ENCODE measurements around the gene EML1.

The EML1 gene

GRCh38 chr14:99876406-99876805, 83.2 kb downstream of the EML1 start:
- Histone ChIP-seq H3K4me3 (ENCODE audit: low read length) (no peak overlapping the region), H3K4me1 (ENCODE audit: insufficient read depth, low read length) (peaks cover 53% of the 10 kb centered on the region), H3K27ac (ENCODE audit: low read depth, low read length) (no peak overlapping the region), H3K9ac (ENCODE audit: low read depth, low read length) (no peak overlapping the region), H3K36me3 (ENCODE audit: insufficient read depth, low read length) (peaks cover 6% of the 10 kb centered on the region; the same call in 1 of the 2 replicates), H3K9me3 (ENCODE audit: insufficient read depth, low read depth, low read length) (no peaks in the 10 kb centered on the region), H3K27me3 (ENCODE audit: insufficient read depth, low read length) (no peaks in the 10 kb centered on the region)
- WGBS, result 75% methylated on average over 9 of the region's 9 CpGs

- H3K27me3 ChIP-seq (ENCODE audit: insufficient read depth, low read length), result no peaks in the 10 kb centered on the region
- no peak overlapping the region for H3K27ac ChIP-seq (ENCODE audit: low read depth, low read length)
- peaks cover 33% of the 10 kb centered on the region for H3K4me1 ChIP-seq (ENCODE audit: insufficient read depth, low read length)
- WGBS, result 93% methylated on average over 6 of the region's 6 CpGs
- H3K9ac ChIP-seq (ENCODE audit: low read depth, low read length), result no peak overlapping the region
- H3K36me3 ChIP-seq (ENCODE audit: insufficient read depth, low read length), result peaks cover 6% of the 10 kb centered on the region; the same call in 1 of the 2 replicates
- no peaks in the 10 kb centered on the region for H3K9me3 ChIP-seq (ENCODE audit: insufficient read depth, low read depth, low read length)
- H3K4me3 ChIP-seq (ENCODE audit: low read length), result no peak overlapping the region
These were observed 85.3 kb downstream of the EML1 start for GRCh38 chr14:99878563-99878962.

- Histone ChIP-seq H3K4me3 (ENCODE audit: low read length) (no peak overlapping the region), H3K9me3 (ENCODE audit: insufficient read depth, low read depth, low read length) (no peaks in the 10 kb centered on the region), H3K27ac (ENCODE audit: low read depth, low read length) (no peak overlapping the region), H3K4me1 (ENCODE audit: insufficient read depth, low read length) (peaks cover 29% of the 10 kb centered on the region), H3K27me3 (ENCODE audit: insufficient read depth, low read length) (no peaks in the 10 kb centered on the region), H3K9ac (ENCODE audit: low read depth, low read length) (no peak overlapping the region), H3K36me3 (ENCODE audit: insufficient read depth, low read length) (peaks cover 6% of the 10 kb centered on the region; the same call in 1 of the 2 replicates)
- 78% methylated on average over 5 of the region's 5 CpGs for WGBS
These were observed 86.4 kb downstream of the EML1 start for GRCh38 chr14:99879401-99880295.

- Histone ChIP-seq H3K27me3 (ENCODE audit: insufficient read depth, low read length) (no peaks in the 10 kb centered on the region), H3K4me1 (ENCODE audit: insufficient read depth, low read length) (peaks cover 17% of the 10 kb centered on the region), H3K4me3 (ENCODE audit: low read length) (no peak overlapping the region), H3K9ac (ENCODE audit: low read depth, low read length) (no peak overlapping the region), H3K9me3 (ENCODE audit: insufficient read depth, low read depth, low read length) (no peaks in the 10 kb centered on the region), H3K27ac (ENCODE audit: low read depth, low read length) (no peak overlapping the region), H3K36me3 (ENCODE audit: insufficient read depth, low read length) (peaks cover 6% of the 10 kb centered on the region; the same call in 1 of the 2 replicates)
- WGBS, result 91% methylated on average over 13 of the region's 13 CpGs
These were observed 87.6 kb downstream of the EML1 start for GRCh38 chr14:99880651-99881420.

- H3K9me3 ChIP-seq (ENCODE audit: insufficient read depth, low read depth, low read length), result no peaks in the 10 kb centered on the region
- no peaks in the 10 kb centered on the region; the same call in 1 of the 2 replicates for H3K36me3 ChIP-seq (ENCODE audit: insufficient read depth, low read length)
- WGBS, result 69% methylated on average over 9 of the region's 9 CpGs
- H3K9ac ChIP-seq (ENCODE audit: low read depth, low read length), result no peak overlapping the region
- no peaks in the 10 kb centered on the region for H3K27me3 ChIP-seq (ENCODE audit: insufficient read depth, low read length)
- peak overlapping the region; percentile 16; the same call in 1 of the 2 replicates for H3K27ac ChIP-seq (ENCODE audit: low read depth, low read length)
- H3K4me1 ChIP-seq (ENCODE audit: insufficient read depth, low read length), result peaks cover 22% of the 10 kb centered on the region
- H3K4me3 ChIP-seq (ENCODE audit: low read length), result no peak overlapping the region
These were observed 90.8 kb downstream of the EML1 start for GRCh38 chr14:99883866-99884650.

- Histone ChIP-seq H3K36me3 (ENCODE audit: insufficient read depth, low read length) (no peaks in the 10 kb centered on the region; the same call in 1 of the 2 replicates), H3K27ac (ENCODE audit: low read depth, low read length) (no peak overlapping the region), H3K4me1 (ENCODE audit: insufficient read depth, low read length) (peaks cover 28% of the 10 kb centered on the region), H3K27me3 (ENCODE audit: insufficient read depth, low read length) (no peaks in the 10 kb centered on the region), H3K9ac (ENCODE audit: low read depth, low read length) (no peak overlapping the region), H3K9me3 (ENCODE audit: insufficient read depth, low read depth, low read length) (no peaks in the 10 kb centered on the region), H3K4me3 (ENCODE audit: low read length) (no peak overlapping the region)
- 62% methylated on average over 7 of the region's 7 CpGs for WGBS
These were observed 91.8 kb downstream of the EML1 start for GRCh38 chr14:99884834-99885648.

- Histone ChIP-seq H3K4me3 (ENCODE audit: low read length) (no peak overlapping the region), H3K4me1 (ENCODE audit: insufficient read depth, low read length) (peaks cover 33% of the 10 kb centered on the region), H3K9me3 (ENCODE audit: insufficient read depth, low read depth, low read length) (no peaks in the 10 kb centered on the region), H3K36me3 (ENCODE audit: insufficient read depth, low read length) (no peaks in the 10 kb centered on the region; the same call in 1 of the 2 replicates), H3K9ac (ENCODE audit: low read depth, low read length) (no peak overlapping the region), H3K27ac (ENCODE audit: low read depth, low read length) (no peak overlapping the region), H3K27me3 (ENCODE audit: insufficient read depth, low read length) (no peaks in the 10 kb centered on the region)
- WGBS, result 92% methylated on average over 1 of the region's 3 CpGs
These were observed 92.4 kb downstream of the EML1 start for GRCh38 chr14:99885649-99885958.

GRCh38 chr14:99887407-99887806, 94.2 kb downstream of the EML1 start:
- H3K9me3 ChIP-seq (ENCODE audit: insufficient read depth, low read depth, low read length), result no peaks in the 10 kb centered on the region
- no peak overlapping the region for H3K4me3 ChIP-seq (ENCODE audit: low read length)
- no peaks in the 10 kb centered on the region for H3K27me3 ChIP-seq (ENCODE audit: insufficient read depth, low read length)
- no peak overlapping the region for H3K9ac ChIP-seq (ENCODE audit: low read depth, low read length)
- 95% methylated on average over 9 of the region's 9 CpGs for WGBS
- no peak overlapping the region for H3K27ac ChIP-seq (ENCODE audit: low read depth, low read length)
- peaks cover 41% of the 10 kb centered on the region for H3K4me1 ChIP-seq (ENCODE audit: insufficient read depth, low read length)
- no peaks in the 10 kb centered on the region; the same call in 1 of the 2 replicates for H3K36me3 ChIP-seq (ENCODE audit: insufficient read depth, low read length)

GRCh38 chr14:99888149-99888548, 94.9 kb downstream of the EML1 start:
- no peak overlapping the region for H3K4me3 ChIP-seq (ENCODE audit: low read length)
- no peaks in the 10 kb centered on the region; the same call in 1 of the 2 replicates for H3K36me3 ChIP-seq (ENCODE audit: insufficient read depth, low read length)
- H3K27me3 ChIP-seq (ENCODE audit: insufficient read depth, low read length), result no peaks in the 10 kb centered on the region
- H3K27ac ChIP-seq (ENCODE audit: low read depth, low read length), result no peak overlapping the region
- peaks cover 44% of the 10 kb centered on the region for H3K4me1 ChIP-seq (ENCODE audit: insufficient read depth, low read length)
- H3K9ac ChIP-seq (ENCODE audit: low read depth, low read length), result no peak overlapping the region
- no peaks in the 10 kb centered on the region for H3K9me3 ChIP-seq (ENCODE audit: insufficient read depth, low read depth, low read length)
- 96% methylated on average over 4 of the region's 5 CpGs for WGBS

GRCh38 chr14:99889268-99889667, 96.1 kb downstream of the EML1 start:
- peak overlapping the region; percentile 85 for H3K27ac ChIP-seq (ENCODE audit: low read depth, low read length)

More at GRCh38 chr14:99889268-99889667, 96.1 kb downstream of the EML1 start:
- H3K27me3 ChIP-seq (ENCODE audit: insufficient read depth, low read length), result no peaks in the 10 kb centered on the region
- H3K4me3 ChIP-seq (ENCODE audit: low read length), result no peak overlapping the region
- H3K9me3 ChIP-seq (ENCODE audit: insufficient read depth, low read depth, low read length), result no peaks in the 10 kb centered on the region
- H3K36me3 ChIP-seq (ENCODE audit: insufficient read depth, low read length), result no peaks in the 10 kb centered on the region; the same call in 1 of the 2 replicates
- peaks cover 48% of the 10 kb centered on the region for H3K4me1 ChIP-seq (ENCODE audit: insufficient read depth, low read length)
- WGBS, result 25% methylated on average over 11 of the region's 11 CpGs
- peak overlapping the region; percentile 46; the same call in 1 of the 2 replicates for H3K9ac ChIP-seq (ENCODE audit: low read depth, low read length)
